SK-N-MC (cell line): ENCODE results near the gene CLDN10.

Experiments used
- EZH2 ChIP-seq: fragments of 200-600 bp; sonication (generic); IDR thresholded peaks from one replicate; pipeline ENCODE4 v1.6.1; 2017; ENCODE audit warnings: antibody characterized with exemption
- FOXP2 ChIP-seq: optimal IDR thresholded peaks from 2 replicates; pipeline ENCODE3; 2011; ENCODE audit warnings: mild to moderate bottlenecking, moderate library complexity; ENCODE audit not compliant: insufficient read depth; ENCODE audit errors: extremely low read length, control extremely low read depth
- POLR2AphosphoS5 ChIP-seq: IDR thresholded peaks from 2 replicates; pipeline ENCODE4 v1.6.1; 2012; ENCODE audit warnings: mild to moderate bottlenecking, low read depth, low read length, borderline replicate concordance

- no peak for TF ChIP-seq EZH2
- TF ChIP-seq POLR2AphosphoS5 = no peak
- TF ChIP-seq FOXP2 = no peak
Measured at GRCh38 chr13:95560387-95560786, 7.9 kb downstream of the CLDN10 start.
